RWPE2 (cell line): Measurements from ENCODE around the gene MAGI1.

ENCODE experiments used
- ATAC-seq: fragments of 200-7000 bp; cut with Tn5 transposase; 3 replicates; pipeline ENCODE4 v1.9.1; 2021; ENCODE audit warnings: low read depth
- DNase-seq: peaks from one replicate; pipeline ENCODE4 v3.0.0-alpha.2; 2020; ENCODE audit warnings: low spot score
- H3K27ac ChIP-seq: fragments of 450-650 bp; 2 replicates; pipeline ENCODE4 v1.5.1; 2017; ENCODE audit warnings: mild to moderate bottlenecking; ENCODE audit not compliant: poor library complexity, severe bottlenecking
- H3K27me3 ChIP-seq: fragments of 250-450 bp; sonication (Bioruptor Pico); 2 replicates; pipeline ENCODE4 v1.5.1; 2021; ENCODE audit warnings: mild to moderate bottlenecking, moderate library complexity; ENCODE audit not compliant: insufficient read depth, poor library complexity, severe bottlenecking
- H3K36me3 ChIP-seq: fragments of 250-450 bp; sonication (Bioruptor Pico); 2 replicates; pipeline ENCODE4 v1.5.1; 2020; ENCODE audit warnings: low read depth, mild to moderate bottlenecking, moderate library complexity
- H3K4me1 ChIP-seq: fragments of 250-450 bp; sonication (Bioruptor Pico); 2 replicates; pipeline ENCODE4 v1.5.1; 2021; ENCODE audit warnings: mild to moderate bottlenecking, moderate library complexity; ENCODE audit not compliant: insufficient read depth, poor library complexity, severe bottlenecking
- H3K4me3 ChIP-seq: fragments of 250-450 bp; sonication (Bioruptor Pico); 2 replicates; pipeline ENCODE4 v1.5.1; 2021; ENCODE audit warnings: mild to moderate bottlenecking, moderate library complexity; ENCODE audit not compliant: severe bottlenecking
- H3K9me3 ChIP-seq: fragments of 250-450 bp; sonication (Bioruptor Pico); 2 replicates; pipeline ENCODE4 v1.5.1; 2021; ENCODE audit warnings: mild to moderate bottlenecking, moderate library complexity; ENCODE audit not compliant: severe bottlenecking
- CTCF ChIP-seq: fragments of 450-650 bp; IDR thresholded peaks from one replicate; pipeline ENCODE4 v1.5.1; 2017; ENCODE audit warnings: mild to moderate bottlenecking, moderate library complexity; ENCODE audit not compliant: poor library complexity, severe bottlenecking

MAGI1 gene

GRCh38 chr3:65831733-65832425, 206.8 kb downstream of the MAGI1 start:
- ATAC-seq (peak; percentile 60), DNase-seq (no peak)
- H3K27ac ChIP-seq: no peak overlapping the region
- H3K9me3 ChIP-seq: no peaks in the 10 kb centered on the region
- no peak overlapping the region for H3K4me3 ChIP-seq
- no peaks in the 10 kb centered on the region for H3K36me3 ChIP-seq
- no peak for TF ChIP-seq CTCF
- peaks cover 13% of the 10 kb centered on the region for H3K4me1 ChIP-seq
- H3K27me3 ChIP-seq: no peaks in the 10 kb centered on the region

GRCh38 chr3:65830948-65831732, 207.6 kb downstream of the MAGI1 start:
- H3K4me3 ChIP-seq: no peak overlapping the region
- ATAC-seq: no peak
- H3K9me3 ChIP-seq: no peaks in the 10 kb centered on the region
- no peaks in the 10 kb centered on the region for H3K27me3 ChIP-seq
- TF ChIP-seq CTCF: no peak
- no peaks in the 10 kb centered on the region for H3K36me3 ChIP-seq
- peaks cover 13% of the 10 kb centered on the region for H3K4me1 ChIP-seq
- no peak overlapping the region for H3K27ac ChIP-seq
- no peak for DNase-seq

GRCh38 chr3:65829228-65829627, 209.5 kb downstream of the MAGI1 start:
- H3K4me3 ChIP-seq: no peak overlapping the region

GRCh38 chr3:65828706-65829105, 210.0 kb downstream of the MAGI1 start:
- Histone ChIP-seq H3K27me3 (no peaks in the 10 kb centered on the region), H3K9me3 (no peaks in the 10 kb centered on the region), H3K4me3 (no peak overlapping the region), H3K36me3 (no peaks in the 10 kb centered on the region), H3K4me1 (peaks cover 3% of the 10 kb centered on the region), H3K27ac (no peak overlapping the region)
- TF ChIP-seq CTCF: no peak
- DNase-seq (no peak), ATAC-seq (no peak)

More at GRCh38 chr3:65829228-65829627, 209.5 kb downstream of the MAGI1 start:
- no peak for TF ChIP-seq CTCF
- H3K27me3 ChIP-seq: no peaks in the 10 kb centered on the region
- no peak for DNase-seq
- no peak overlapping the region for H3K27ac ChIP-seq
- ATAC-seq: no peak
- H3K9me3 ChIP-seq: no peaks in the 10 kb centered on the region
- H3K4me1 ChIP-seq: peaks cover 8% of the 10 kb centered on the region
- no peaks in the 10 kb centered on the region for H3K36me3 ChIP-seq

- H3K4me3 ChIP-seq: no peak overlapping the region
- no peaks in the 10 kb centered on the region for H3K27me3 ChIP-seq
- TF ChIP-seq CTCF: no peak
- H3K4me1 ChIP-seq: no peaks in the 10 kb centered on the region
- ATAC-seq (no peak), DNase-seq (no peak)
- no peaks in the 10 kb centered on the region for H3K36me3 ChIP-seq
- no peaks in the 10 kb centered on the region for H3K9me3 ChIP-seq
- H3K27ac ChIP-seq: no peak overlapping the region
These were observed 211.6 kb downstream of the MAGI1 start for GRCh38 chr3:65827076-65827475.
